ENCODE results near the gene UBC.
"Not testable (repeated sequence)": the region's sequence is repeated elsewhere in the genome, so short reads cannot be mapped to it uniquely, and the experiment has no call there.

The UBC gene

DNA sequence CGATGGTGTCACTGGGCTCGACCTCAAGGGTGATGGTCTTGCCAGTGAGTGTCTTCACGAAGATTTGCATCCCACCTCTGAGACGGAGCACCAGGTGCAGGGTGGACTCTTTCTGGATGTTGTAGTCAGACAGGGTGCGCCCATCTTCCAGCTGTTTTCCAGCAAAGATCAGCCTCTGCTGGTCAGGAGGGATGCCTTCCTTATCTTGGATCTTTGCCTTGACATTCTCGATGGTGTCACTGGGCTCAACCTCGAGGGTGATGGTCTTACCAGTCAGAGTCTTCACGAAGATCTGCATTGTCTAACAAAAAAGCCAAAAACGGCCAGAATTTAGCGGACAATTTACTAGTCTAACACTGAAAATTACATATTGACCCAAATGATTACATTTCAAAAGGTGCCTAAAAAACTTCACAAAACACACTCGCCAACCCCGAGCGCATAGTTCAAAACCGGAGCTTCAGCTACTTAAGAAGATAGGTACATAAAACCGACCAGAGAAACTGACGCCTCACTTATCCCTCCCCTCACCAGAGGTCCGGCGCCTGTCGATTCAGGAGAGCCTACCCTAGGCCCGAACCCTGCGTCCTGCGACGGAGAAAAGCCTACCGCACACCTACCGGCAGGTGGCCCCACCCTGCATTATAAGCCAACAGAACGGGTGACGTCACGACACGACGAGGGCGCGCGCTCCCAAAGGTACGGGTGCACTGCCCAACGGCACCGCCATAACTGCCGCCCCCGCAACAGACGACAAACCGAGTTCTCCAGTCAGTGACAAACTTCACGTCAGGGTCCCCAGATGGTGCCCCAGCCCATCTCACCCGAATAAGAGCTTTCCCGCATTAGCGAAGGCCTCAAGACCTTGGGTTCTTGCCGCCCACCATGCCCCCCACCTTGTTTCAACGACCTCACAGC lies 717 bp downstream of the UBC start:
- DNase-seq = no peak

DNA sequence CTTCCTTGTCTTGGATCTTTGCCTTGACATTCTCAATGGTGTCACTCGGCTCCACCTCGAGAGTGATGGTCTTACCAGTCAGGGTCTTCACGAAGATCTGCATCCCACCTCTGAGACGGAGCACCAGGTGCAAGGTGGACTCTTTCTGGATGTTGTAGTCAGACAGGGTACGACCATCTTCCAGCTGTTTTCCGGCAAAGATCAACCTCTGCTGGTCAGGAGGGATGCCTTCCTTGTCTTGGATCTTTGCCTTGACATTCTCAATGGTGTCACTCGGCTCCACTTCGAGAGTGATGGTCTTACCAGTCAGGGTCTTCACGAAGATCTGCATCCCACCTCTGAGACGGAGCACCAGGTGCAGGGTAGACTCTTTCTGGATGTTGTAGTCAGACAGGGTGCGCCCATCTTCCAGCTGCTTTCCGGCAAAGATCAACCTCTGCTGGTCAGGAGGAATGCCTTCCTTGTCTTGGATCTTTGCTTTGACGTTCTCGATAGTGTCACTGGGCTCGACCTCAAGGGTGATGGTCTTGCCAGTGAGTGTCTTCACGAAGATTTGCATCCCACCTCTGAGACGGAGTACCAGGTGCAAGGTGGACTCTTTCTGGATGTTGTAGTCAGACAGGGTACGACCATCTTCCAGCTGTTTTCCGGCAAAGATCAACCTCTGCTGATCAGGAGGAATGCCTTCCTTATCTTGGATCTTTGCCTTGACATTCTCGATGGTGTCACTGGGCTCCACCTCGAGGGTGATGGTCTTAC lies 1.7 kb downstream of the UBC start:
- DNase-seq = not testable (repeated sequence)

- not testable (repeated sequence) for DNase-seq
Observed at GRCh38 chr12:124911521-124911920, 2.9 kb downstream of the UBC start.

GRCh38 chr12:124910561-124911478 lies 3.6 kb downstream of the UBC start:
- no peak for DNase-seq

DNA sequence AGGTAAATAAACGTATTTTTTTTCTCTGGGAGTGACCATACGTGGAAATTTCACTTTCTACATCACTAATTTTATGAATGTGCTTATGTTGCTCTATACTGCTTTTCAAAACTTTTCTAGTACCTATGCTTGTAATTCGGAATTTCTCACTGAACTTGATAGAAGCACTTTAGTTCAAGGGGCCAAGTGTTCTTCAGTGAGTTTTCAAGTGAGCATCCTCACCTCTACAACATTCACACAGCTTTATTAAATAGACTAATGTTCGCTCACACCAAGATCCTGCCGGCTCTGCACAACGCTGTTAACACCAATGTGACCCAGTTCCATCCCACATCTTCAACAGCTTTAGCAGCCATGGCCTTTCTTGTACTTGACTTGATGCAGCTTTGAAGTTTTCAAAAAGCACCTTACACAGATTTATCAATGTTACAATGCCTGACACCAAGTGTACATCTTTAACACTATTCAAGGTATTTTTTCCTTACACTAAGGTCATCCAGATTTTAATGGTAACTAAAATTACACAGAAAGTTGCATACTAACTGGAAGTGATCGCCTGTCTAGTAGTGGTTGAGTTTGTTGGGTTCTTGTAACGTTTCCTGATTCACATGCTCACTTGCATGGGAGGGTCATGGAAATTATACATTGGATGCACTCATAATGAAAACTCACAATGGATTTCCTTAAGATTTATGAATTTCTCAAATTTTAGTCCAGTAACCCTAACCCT lies 4.5 kb downstream of the UBC start:
- no peak for DNase-seq

DNA sequence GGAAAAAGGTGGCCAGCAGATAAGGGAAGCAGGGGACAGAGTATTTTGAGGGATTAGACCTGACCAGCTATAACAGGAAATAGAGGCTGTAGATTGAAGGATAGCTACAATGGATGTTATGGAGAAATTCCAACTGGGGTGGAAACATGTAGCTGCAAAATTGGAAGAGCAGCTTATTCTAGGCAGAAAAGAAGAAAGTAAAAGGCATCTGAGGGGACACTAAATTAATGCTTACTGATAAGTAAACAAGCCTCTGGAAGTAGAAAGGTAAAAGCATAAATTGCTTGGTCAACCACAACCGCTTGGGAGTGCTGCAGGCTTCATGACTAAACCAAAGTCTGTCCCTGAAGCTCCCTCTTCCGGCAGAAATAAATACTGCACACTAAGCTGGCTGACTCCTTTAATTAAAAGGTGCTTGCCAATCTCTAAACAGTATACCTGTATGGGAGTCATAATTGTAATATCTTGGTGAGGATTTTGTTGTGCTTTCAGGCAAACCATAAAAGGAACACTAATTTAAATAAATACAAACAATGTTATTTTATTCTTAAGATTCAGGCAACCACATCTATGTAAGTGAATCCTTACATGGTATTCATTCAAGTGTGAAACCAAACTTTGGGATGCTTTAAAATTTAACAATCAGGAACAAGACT lies 7.7 kb downstream of the UBC start:
- DNase-seq = no peak

DNA sequence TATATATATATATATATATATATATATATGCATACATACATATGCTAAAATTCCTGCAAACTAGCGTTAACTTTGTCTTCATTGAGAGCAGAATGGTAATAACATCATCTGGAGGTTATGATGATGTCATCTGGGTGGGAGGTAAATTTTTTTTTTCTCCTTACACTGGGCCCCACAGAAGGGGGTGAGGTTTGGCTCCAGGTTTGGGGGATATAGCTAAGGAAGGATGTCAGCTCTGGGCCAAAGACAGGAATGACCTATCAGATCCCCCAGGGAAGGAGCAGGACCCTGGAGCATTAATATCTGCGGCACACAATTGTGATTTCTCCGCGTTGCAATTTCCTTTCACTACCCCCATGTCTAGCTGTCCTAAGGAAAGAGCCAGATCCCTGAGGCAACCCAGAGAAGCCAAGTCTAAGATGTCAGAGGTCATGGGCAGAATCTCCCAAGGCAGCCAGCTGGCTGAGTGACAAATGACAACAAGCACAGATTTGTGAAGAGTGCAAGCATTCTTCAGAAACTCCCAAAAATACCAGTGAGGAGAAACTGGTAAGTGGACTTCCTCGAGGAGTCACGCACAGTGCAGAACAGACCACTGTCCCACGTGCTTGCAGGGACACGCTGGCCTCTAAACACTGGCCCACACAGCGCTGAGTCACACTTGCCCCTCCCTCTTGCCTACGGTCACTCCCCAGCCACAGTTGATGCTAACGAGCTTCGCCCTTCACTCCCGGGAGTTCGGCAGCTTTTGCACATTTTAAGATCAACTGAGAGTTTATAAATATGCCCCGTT lies 9.9 kb downstream of the UBC start:
- DNase-seq = no peak

DNA sequence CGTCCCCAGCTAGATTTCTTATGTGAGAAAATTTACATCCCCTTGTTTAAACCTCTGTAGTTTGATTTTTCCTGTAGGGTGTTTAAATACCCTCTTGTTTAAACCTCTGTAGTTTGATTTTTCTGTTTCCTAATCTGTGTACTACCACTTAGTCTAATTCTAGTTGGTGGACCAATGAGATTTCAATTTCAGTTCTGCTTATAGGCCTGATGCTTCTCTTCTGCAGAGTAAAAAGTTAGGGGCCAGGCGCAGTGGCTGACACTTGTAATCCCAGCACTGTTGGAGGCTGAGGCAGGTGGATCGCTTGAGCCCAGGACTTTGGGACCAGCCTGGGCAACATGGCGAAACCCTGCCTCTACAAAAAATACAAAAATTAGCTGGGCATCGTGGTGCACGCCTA lies 11.5 kb downstream of the UBC start:
- DNase-seq = no peak

DNA sequence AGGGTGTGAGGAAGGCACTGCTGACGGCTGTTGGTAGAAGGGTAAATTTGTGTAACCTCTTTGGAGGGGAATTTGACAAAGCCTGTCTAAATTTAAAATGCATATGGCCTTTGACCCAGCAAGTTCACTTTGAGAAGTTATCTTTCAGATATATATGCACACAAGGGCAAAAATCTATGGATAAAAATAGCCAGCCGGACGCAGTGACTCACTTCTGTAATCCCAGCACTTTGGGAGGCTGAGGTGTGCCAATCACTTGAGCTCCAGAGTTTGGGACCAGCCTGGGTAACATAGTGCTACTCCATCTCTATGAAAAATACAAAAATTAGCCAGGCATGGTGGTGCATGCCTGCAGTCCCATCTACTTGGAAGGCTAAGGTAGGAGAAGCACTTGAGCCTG lies 13.4 kb downstream of the UBC start:
- DNase-seq = no peak

GRCh38 chr12:124900345-124900795 lies 14.1 kb downstream of the UBC start:
- DNase-seq = not testable (repeated sequence)

DNA sequence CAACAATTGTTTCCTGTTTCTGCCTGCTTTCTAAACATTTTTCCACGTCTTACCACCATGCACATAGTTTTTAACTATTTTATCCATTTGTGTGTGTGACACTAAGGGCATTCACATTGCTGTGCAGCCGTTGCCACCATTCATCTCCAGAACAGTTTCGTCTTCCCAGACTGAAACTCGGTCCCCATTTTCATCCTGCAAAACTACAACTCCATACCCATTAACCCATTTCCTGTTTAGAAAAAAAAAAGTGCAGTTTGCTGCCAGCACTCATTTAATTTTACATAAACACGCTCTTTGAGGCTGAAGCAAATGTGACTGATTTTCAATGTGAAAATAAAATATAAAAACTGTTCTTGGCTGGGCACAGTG lies 15.5 kb downstream of the UBC start:
- no peak for DNase-seq

GRCh38 chr12:124898200-124898922 lies 16.1 kb downstream of the UBC start:
- DNase-seq = peak; percentile 67 to 69

GRCh38 chr12:124896461-124896860 lies 18.0 kb downstream of the UBC start:
- no peak for DNase-seq

- no peak for DNase-seq
Observed at GRCh38 chr12:124893792-124894516, 20.5 kb downstream of the UBC start.

DNA sequence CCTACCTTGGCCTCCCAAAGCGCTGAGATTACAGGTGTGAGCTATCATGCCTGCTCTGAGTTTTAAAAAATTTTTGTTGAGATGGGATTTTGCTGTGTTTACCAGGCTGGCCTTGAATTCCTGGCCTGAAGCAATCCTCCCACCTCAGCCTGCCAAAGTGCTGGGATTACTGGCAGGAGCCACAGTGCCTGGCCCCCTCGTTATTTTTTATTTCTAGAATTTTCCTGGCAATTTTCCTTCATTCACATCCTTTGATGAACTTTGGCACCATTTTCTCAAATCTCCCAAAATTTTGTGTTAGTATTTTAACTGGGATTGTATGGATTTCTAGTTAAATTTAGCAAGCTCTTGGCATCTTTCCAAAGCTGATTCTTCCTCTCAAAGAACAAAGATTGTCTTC lies 26.2 kb downstream of the UBC start:
- no peak for DNase-seq

GRCh38 chr12:124887766-124888165 lies 26.7 kb downstream of the UBC start:
- DNase-seq = not testable (repeated sequence)

DNA sequence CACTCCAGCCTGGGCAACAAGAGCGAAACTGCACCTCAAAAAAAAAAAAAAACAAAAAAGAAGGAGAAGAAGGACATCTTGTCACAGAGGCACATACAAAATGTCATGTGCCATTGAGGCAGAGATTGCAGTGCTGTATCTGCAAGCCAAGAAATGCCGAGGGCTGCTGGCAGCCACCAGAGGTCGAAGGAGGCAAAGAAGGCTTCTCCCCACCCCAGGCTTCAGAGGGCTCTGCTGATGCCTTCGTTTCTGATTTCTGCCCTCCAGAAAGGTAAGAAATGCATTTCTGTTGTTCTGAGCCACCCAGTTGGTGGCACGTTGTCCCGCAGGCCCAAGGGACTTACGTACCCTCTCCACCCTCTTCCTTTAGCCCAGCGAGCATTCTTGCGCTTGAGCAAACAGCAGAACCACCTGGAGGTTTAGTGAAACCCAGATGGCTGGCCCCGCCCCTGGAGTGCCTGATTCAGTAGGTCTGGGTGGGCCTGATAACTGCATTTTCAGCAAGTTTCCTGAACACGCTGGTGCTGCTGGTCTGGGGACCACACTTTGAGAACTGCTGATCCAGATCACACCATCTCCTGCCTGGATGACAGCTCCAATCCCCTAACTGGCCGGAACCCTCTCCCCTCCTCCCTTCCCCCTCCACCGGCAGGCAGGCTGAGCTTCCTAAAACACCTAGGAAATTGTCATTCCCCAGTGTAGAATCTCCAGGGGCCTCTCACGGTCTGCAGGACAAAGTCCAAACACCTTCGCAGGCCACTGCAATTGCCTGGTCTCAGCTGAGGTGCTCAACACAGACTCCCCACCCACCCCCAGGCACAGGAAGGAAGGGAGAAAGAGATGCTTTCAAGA lies 29.6 kb downstream of the UBC start:
- DNase-seq = no peak

Measured in Kasumi-1 (cell line).